PC-3 (cell line): ENCODE measurements around the gene TAGLN2.

ENCODE experiments used
- CTCF ChIP-seq: fragments of 300-600 bp; sonication (generic); conservative IDR thresholded peaks from 2 replicates; pipeline ENCODE4 v1.5.1; 2017; ENCODE audit warnings: antibody characterized with exemption, low read depth, mild to moderate bottlenecking, low read length
- EZH2 ChIP-seq: fragments of 300-600 bp; sonication (generic); IDR thresholded peaks from one replicate; pipeline ENCODE4 v1.6.1; 2017; ENCODE audit warnings: antibody characterized with exemption, mild to moderate bottlenecking, low read length; ENCODE audit not compliant: unreplicated experiment

GRCh38 chr1:159880430-159880829 lies 44.9 kb downstream of the TAGLN2 start:
- TF ChIP-seq CTCF: no peak
- TF ChIP-seq EZH2: no peak
